HUES6 (cell line): ENCODE measurements around the gene CYP4Z1.
"Not testable (repeated sequence)": the region's sequence is repeated elsewhere in the genome, so short reads cannot be mapped to it uniquely, and the experiment has no call there.

Experiments used
- H3K27ac ChIP-seq: 2 replicates; pipeline ENCODE4 v1.7.0; 2013; ENCODE audit warnings: low read depth, mild to moderate bottlenecking, low read length, inconsistent platforms
- H3K27me3 ChIP-seq: 2 replicates; pipeline ENCODE4 v1.6.1; 2013; ENCODE audit warnings: low read length; ENCODE audit not compliant: control insufficient read depth, insufficient read depth
- H3K36me3 ChIP-seq: 2 replicates; pipeline ENCODE4 v1.6.1; 2013; ENCODE audit warnings: low read length; ENCODE audit not compliant: control insufficient read depth, insufficient read depth
- H3K4me1 ChIP-seq: 2 replicates; pipeline ENCODE4 v1.6.1; 2013; ENCODE audit warnings: low read length; ENCODE audit not compliant: control insufficient read depth, insufficient read depth
- H3K4me3 ChIP-seq: 2 replicates; pipeline ENCODE4 v1.5.1; 2013; ENCODE audit warnings: low read depth, low read length
- H3K9ac ChIP-seq: one replicate; pipeline ENCODE4 v1.6.1; 2013; ENCODE audit warnings: mild to moderate bottlenecking, low read length
- H3K9me3 ChIP-seq: 2 replicates; pipeline ENCODE4 v1.6.1; 2013; ENCODE audit warnings: low read depth, low read length; ENCODE audit not compliant: control insufficient read depth, insufficient read depth

The CYP4Z1 gene

DNA sequence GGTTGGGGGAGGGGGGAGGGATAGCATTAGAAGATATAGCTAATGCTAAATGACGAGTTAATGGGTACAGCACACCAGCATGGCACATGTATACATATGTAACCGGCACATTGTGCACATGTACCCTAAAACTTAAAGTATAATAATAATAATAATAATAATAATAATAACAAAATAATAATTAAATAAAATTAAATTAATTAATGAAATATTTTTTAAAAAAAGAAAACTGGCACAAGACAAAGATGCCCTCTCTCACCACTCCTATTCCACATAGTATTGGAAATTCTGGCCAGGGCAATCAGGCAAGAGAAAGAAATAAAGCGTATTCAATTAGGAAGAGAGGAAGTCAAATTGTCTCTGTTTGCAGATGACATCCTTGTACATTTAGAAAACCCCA is 90.9 kb downstream of the CYP4Z1 start:
- not testable (repeated sequence) for H3K4me1 ChIP-seq, H3K27ac ChIP-seq, H3K9me3 ChIP-seq, H3K9ac ChIP-seq, H3K27me3 ChIP-seq, H3K36me3 ChIP-seq, H3K4me3 ChIP-seq

DNA sequence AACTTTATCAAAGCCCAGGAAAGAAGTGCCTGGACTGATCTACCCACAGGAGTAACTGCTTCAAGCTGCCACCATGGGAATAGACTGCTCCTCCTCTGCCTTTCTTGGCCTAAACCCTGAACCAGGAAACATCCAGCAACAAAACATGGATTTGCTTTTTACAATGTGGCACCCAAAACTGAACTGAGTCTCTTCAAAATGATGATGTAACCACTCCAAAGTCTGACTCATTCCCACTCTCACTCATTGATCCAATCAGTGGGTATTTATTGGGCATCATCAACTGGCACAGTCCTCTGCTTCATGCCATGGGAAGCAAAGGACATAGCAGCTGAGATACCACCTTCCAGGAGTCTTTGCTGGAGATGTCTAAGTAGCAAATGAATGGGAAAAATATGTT is 93.7 kb downstream of the CYP4Z1 start:
- H3K9ac ChIP-seq: no peak overlapping the region
- H3K27me3 ChIP-seq: no peaks in the 10 kb centered on the region
- no peaks in the 10 kb centered on the region for H3K36me3 ChIP-seq
- H3K9me3 ChIP-seq: peaks cover 11% of the 10 kb centered on the region
- H3K27ac ChIP-seq: no peak overlapping the region
- no peaks in the 10 kb centered on the region for H3K4me1 ChIP-seq
- H3K4me3 ChIP-seq: no peak overlapping the region

DNA sequence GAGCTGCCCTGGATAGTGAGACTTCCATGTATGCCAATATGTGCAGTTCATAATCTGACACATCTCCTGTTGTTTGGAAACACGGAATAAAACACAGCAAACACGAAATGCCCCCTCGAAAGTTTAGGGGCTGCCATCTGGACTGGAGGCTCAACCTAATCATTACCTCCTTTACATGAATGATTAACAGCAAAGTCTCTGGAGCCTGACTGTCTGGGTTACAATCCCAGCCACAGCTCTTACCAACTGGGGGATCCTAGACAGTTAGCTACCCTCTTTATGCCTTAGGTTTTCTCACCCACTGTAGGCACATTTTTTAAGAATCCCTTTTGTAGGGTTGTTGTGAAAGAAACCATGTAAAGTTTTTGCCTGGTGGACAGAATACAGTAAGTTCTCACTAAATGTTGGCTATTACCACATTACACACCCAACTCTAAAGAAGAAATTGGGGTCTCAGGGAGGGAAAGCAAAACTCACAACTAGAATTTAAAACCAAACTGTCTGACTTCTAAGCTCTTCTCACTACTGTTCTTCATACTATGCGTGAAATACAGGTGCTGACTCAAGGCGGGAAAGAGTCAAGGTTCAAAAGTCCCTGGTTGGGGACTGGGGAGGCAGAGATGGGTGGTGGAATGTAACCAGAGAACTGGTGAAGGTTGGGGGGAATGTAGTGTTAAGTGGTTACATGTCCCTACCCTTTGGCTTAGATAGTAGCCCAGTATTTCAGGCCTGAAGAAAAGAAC is 94.4 kb downstream of the CYP4Z1 start:
- Histone ChIP-seq H3K9me3 (peaks cover 18% of the 10 kb centered on the region), H3K27me3 (no peaks in the 10 kb centered on the region), H3K27ac (no peak overlapping the region), H3K36me3 (no peaks in the 10 kb centered on the region), H3K9ac (no peak overlapping the region), H3K4me3 (no peak overlapping the region), H3K4me1 (no peaks in the 10 kb centered on the region)

DNA sequence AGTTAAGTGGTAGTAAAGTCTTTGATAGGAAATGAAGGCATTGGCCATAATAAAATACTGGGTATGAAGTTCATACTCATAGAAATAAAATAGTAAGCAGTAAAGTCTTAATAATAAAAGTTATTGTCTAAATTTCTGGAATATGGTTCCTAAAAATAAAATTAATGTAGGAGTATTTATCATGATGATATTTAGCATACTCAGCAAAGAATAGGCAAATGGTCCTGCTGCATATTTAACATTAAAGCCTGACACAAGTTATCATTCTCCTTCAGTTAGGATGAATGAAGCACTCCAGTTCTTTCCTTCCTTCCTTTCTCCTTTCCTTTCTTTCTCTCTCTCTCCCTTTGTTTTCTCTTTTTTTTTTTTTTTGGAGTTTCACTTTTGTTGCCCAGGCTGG is 97.5 kb downstream of the CYP4Z1 start:
- Histone ChIP-seq H3K4me3 (no peak overlapping the region), H3K9ac (no peak overlapping the region), H3K4me1 (no peaks in the 10 kb centered on the region), H3K27me3 (no peaks in the 10 kb centered on the region), H3K27ac (no peak overlapping the region), H3K9me3 (peaks cover 18% of the 10 kb centered on the region), H3K36me3 (no peaks in the 10 kb centered on the region)
